K562 (cell line): Measurements from ENCODE around the gene DENND1A. TPM values are rescaled to one million over a fixed set of nuclear protein-coding genes. Genes with fewer than 3 reads are reported as not detected.

ENCODE experiments used
- ARID3B ChIP-seq: fragments of 250-450 bp; sonication (Bioruptor Pico); IDR thresholded peaks from 2 replicates; pipeline ENCODE4 v1.4.0; 2020; ENCODE audit warnings: borderline replicate concordance
- ARNT ChIP-seq, 2 experiments: fragments of 450-650 bp; IDR thresholded peaks; 2 replicates each; pipeline ENCODE4 v1.6.1; 2016; ENCODE audit warnings: mild to moderate bottlenecking in 1 of 2
- BRD4 ChIP-seq: fragments of 200-600 bp; sonication (generic); IDR thresholded peaks from 2 replicates; pipeline ENCODE4 v1.6.1; 2017; ENCODE audit warnings: inconsistent platforms
- BRF1 ChIP-seq: IDR thresholded peaks from 3 replicates; pipeline ENCODE4 v1.6.1; 2011; ENCODE audit warnings: borderline replicate concordance, mild to moderate bottlenecking; ENCODE audit not compliant: insufficient read length; ENCODE audit errors: extremely low read depth
- CTBP1 ChIP-seq: fragments of 450-650 bp; IDR thresholded peaks from 2 replicates; pipeline ENCODE4 v1.6.1; 2016; ENCODE audit warnings: borderline replicate concordance
- E2F6 ChIP-seq, 2 experiments: IDR thresholded peaks; 2 replicates each; pipeline ENCODE4 v1.6.1; 2011; ENCODE audit warnings: borderline replicate concordance in 1 of 2, control low read depth in 1 of 2, low read depth in 1 of 2, low read length in 1 of 2, mild to moderate bottlenecking in 1 of 2, mixed read lengths in 1 of 2, moderate library complexity in 1 of 2; ENCODE audit not compliant: insufficient read depth in 1 of 2, insufficient read length in 1 of 2, poor library complexity in 1 of 2, severe bottlenecking in 1 of 2; ENCODE audit errors: extremely low read depth in 1 of 2
- FOXP1 ChIP-seq: sonication (generic); formaldehyde crosslinking; IDR thresholded peaks from 2 replicates; pipeline ENCODE4 v1.8.0; 2022; ENCODE audit warnings: mild to moderate bottlenecking, missing genetic modification reagents
- GABPA ChIP-seq: fragments of 200-800 bp; sonication (Bioruptor generic); conservative IDR thresholded peaks from 2 replicates; pipeline ENCODE4 v1.6.1; 2016; ENCODE audit warnings: low read depth, missing genetic modification characterization, missing compliant biosample characterization
- HDAC8 ChIP-seq: fragments of 450-650 bp; IDR thresholded peaks from 2 replicates; pipeline ENCODE4 v1.6.1; 2016; ENCODE audit warnings: mild to moderate bottlenecking, missing genetic modification characterization, moderate library complexity, missing compliant biosample characterization
- MAZ ChIP-seq, 2 experiments: fragments of 450-650 bp in 1 of 2; sonication (generic) in 1 of 2; formaldehyde crosslinking; IDR thresholded peaks in 1 of 2; conservative IDR thresholded peaks in 1 of 2; 2 replicates each; pipeline versions ENCODE4 v1.4.0 to v1.5.0; 2020; ENCODE audit warnings: mild to moderate bottlenecking in 1 of 2, missing genetic modification reagents in 1 of 2
- MYC ChIP-seq, 2 experiments: fragments of 250-450 bp in 1 of 2; sonication (Bioruptor Pico) in 1 of 2; IDR thresholded peaks; 2 replicates each; pipeline versions ENCODE4 v1.5.1 to v1.6.1; 2012 to 2021; ENCODE audit warnings: low read depth in 2 of 2, borderline replicate concordance in 1 of 2, improper control_type of control experiment in 1 of 2, low read length in 1 of 2, mild to moderate bottlenecking in 1 of 2, moderate library complexity in 1 of 2
- PKNOX1 ChIP-seq: fragments of 450-650 bp; IDR thresholded peaks from 2 replicates; pipeline ENCODE4 v1.6.1; 2016
- SMAD4 ChIP-seq: fragments of 250-450 bp; sonication (Bioruptor Pico); conservative IDR thresholded peaks from 2 replicates; pipeline ENCODE4 v1.8.0; 2021; ENCODE audit warnings: inconsistent platforms, mild to moderate bottlenecking, moderate library complexity
- SMARCA4 ChIP-seq: fragments of 450-650 bp; IDR thresholded peaks from 2 replicates; pipeline ENCODE4 v1.6.1; 2016
- SMARCE1 ChIP-seq: fragments of 450-650 bp; IDR thresholded peaks from 2 replicates; pipeline ENCODE4 v1.7.1; 2016; ENCODE audit warnings: mild to moderate bottlenecking
- TAL1 ChIP-seq: fragments of 450-650 bp; IDR thresholded peaks from 2 replicates; pipeline ENCODE4 v1.6.1; 2016; ENCODE audit warnings: mild to moderate bottlenecking
- ZKSCAN3 ChIP-seq: fragments of 250-450 bp; sonication (Bioruptor Pico); IDR thresholded peaks from 2 replicates; pipeline ENCODE4 v1.4.0; 2020
- ZNF589 ChIP-seq: fragments of 200-800 bp; sonication (Bioruptor generic); IDR thresholded peaks from 2 replicates; pipeline ENCODE4 v1.6.1; 2016; ENCODE audit warnings: low read depth, missing genetic modification characterization, missing compliant biosample characterization
- ZNF717 ChIP-seq: fragments of 250-450 bp; sonication (Bioruptor Pico); IDR thresholded peaks from 2 replicates; pipeline ENCODE4 v1.5.0; 2021
- ZNF766 ChIP-seq: fragments of 200-800 bp; sonication (Bioruptor generic); conservative IDR thresholded peaks from 2 replicates; pipeline ENCODE4 v1.6.1; 2016; ENCODE audit warnings: missing genetic modification characterization, missing compliant biosample characterization
- polyA plus RNA-seq, 8 experiments: library from polyadenylated mRNA; depleted of rRNA in 4 of 8; stranded (reverse) in 5 of 8; unstranded in 3 of 8; fragments of >200 nt; fragmentation: Nextera tagmentation in 2 of 8; fragmentation: Illumina TruSeq in 1 of 8; extraction: Ambion mirVana in 2 of 8; extraction: Trizol in 1 of 8; gene quantifications; 2 replicates each; pipeline versions ENCODE4 v1.2.1 to v1.2.3, GENCODE V29; 2011 to 2014; ENCODE audit warnings: inconsistent platforms in 1 of 8, missing spikeins in 1 of 8
- total RNA-seq, 7 experiments: library from RNA; depleted of rRNA in 6 of 7; stranded (reverse); fragments of >200 nt in 6 of 7; fragmentation: Illumina TruSeq in 2 of 7; extraction: Trizol in 2 of 7; gene quantifications; 2 replicates each; pipeline versions ENCODE4 v1.2.1 to v1.2.3, GENCODE V29; 2011 to 2021; ENCODE audit warnings: low replicate concordance in 1 of 7

DENND1A gene
- total and polyA plus RNA-seq, 9 of the 15 experiments (the other 6 are each of a cell fraction or from before 2014, with no cell fraction given), result 7.6 to 29.5 (median 15.7) TPM

- TF ChIP-seq E2F6 (IDR thresholded peaks at IDR 0.05; ENCODE audit: borderline replicate concordance in 1 of 2, extremely low read depth in 1 of 2, insufficient read depth in 1 of 2, insufficient read length in 1 of 2, low read depth in 1 of 2, low read length in 1 of 2, poor library complexity in 1 of 2, severe bottlenecking in 1 of 2), result peak in 1 of 2 experiments; percentile 9
- TF ChIP-seq SMAD4, result peak; percentile 84
- TF ChIP-seq ZNF717, result no peak
- no peak for TF ChIP-seq BRD4
- TF ChIP-seq BRF1, result no peak
- peak; percentile 48; the same call in 1 of the 2 replicates for TF ChIP-seq SMARCE1
- peak; percentile 88; the same call in 1 of the 2 replicates for TF ChIP-seq ZNF589 (CRISPR knock-in tag)
- peak; percentile 20; the same call in 1 of the 2 replicates for TF ChIP-seq TAL1
- no peak for TF ChIP-seq ARID3B (CRISPR knock-in tag)
- TF ChIP-seq FOXP1 (CRISPR knock-in tag), result peak; percentile 53; the same call in 1 of the 2 replicates
- no peak for TF ChIP-seq ARNT (IDR thresholded peaks at IDR 0.05)
- TF ChIP-seq MYC (IDR thresholded peaks at IDR 0.05; ENCODE audit: low read depth, low read length), result peak; percentile 33; the same call in 1 of the 2 replicates
- no peak for TF ChIP-seq MYC (CRISPR knock-in tag; IDR thresholded peaks at IDR 0.05; ENCODE audit: borderline replicate concordance, low read depth)
- no peak for TF ChIP-seq HDAC8 (tag)
- TF ChIP-seq MAZ (CRISPR knock-in tag; conservative IDR thresholded peaks at IDR 0.05 in 1 of 2, IDR thresholded peaks at IDR 0.05 in 1 of 2), result peak in 1 of 2 experiments; percentile 23; a peak in 1 of 4 replicates
- TF ChIP-seq GABPA (tag), result peak; percentile 38; the same call in 1 of the 2 replicates
- TF ChIP-seq CTBP1, result peak; percentile 68; the same call in 1 of the 2 replicates
- 0 out of 2 replicates have a peak, but pooled peaks have one; percentile 18 for TF ChIP-seq PKNOX1
- TF ChIP-seq ZNF766, result peak; percentile 56; the same call in 1 of the 2 replicates
- TF ChIP-seq ZKSCAN3 (CRISPR knock-in tag), result no peak
- TF ChIP-seq SMARCA4, result 0 out of 2 replicates have a peak, but pooled peaks have one; percentile 27
Measured at GRCh38 chr9:123556464-123557435, 373.2 kb downstream of the DENND1A start (continued).
